PC-3 (cell line): ENCODE measurements around the gene CCSER2.

ENCODE experiments used
- CTCF ChIP-seq: fragments of 300-600 bp; sonication (generic); conservative IDR thresholded peaks from 2 replicates; pipeline ENCODE4 v1.5.1; 2017; ENCODE audit warnings: antibody characterized with exemption, low read depth, mild to moderate bottlenecking, low read length
- EZH2phosphoT487 ChIP-seq: fragments of 300-600 bp; sonication (generic); IDR thresholded peaks from 2 replicates; pipeline ENCODE4 v1.6.1; 2018; ENCODE audit warnings: mild to moderate bottlenecking, antibody characterized with exemption, low read length, borderline replicate concordance

GRCh38 chr10:84288151-84288550, 40.2 kb upstream of the CCSER2 start:
- TF ChIP-seq CTCF, result no peak
- no peak for TF ChIP-seq EZH2phosphoT487
